Ascending aorta (tissue), 2 donors: ENCODE measurements around the gene TMPRSS15. TPM values are rescaled to one million over a fixed set of nuclear protein-coding genes. Genes with fewer than 3 reads are reported as not detected.

Source experiments
- DNase-seq, 2 donors: peaks; one replicate each; pipeline ENCODE4 v3.0.0-alpha.2; 2019; ENCODE audit warnings: low spot score in 2 of 2
- H3K27ac ChIP-seq, 2 donors: fragments of 200-600 bp; sonication (generic); one replicate each; pipeline ENCODE4 v1.5.1; 2016 to 2017; ENCODE audit warnings: mild to moderate bottlenecking in 1 of 2
- H3K27me3 ChIP-seq: fragments of 200-600 bp; sonication (generic); one replicate; pipeline ENCODE4 v1.5.1; 2017
- H3K36me3 ChIP-seq, 2 donors: fragments of 200-600 bp; sonication (generic); one replicate each; pipeline ENCODE4 v1.5.1; 2016
- H3K4me1 ChIP-seq, 2 donors: fragments of 200-600 bp; sonication (generic); one replicate each; pipeline ENCODE4 v1.5.1; 2016 to 2017; ENCODE audit warnings: mild to moderate bottlenecking in 1 of 2
- H3K4me3 ChIP-seq, 2 donors: fragments of 200-600 bp; sonication (generic); one replicate each; pipeline ENCODE4 v1.5.1; 2016 to 2017; ENCODE audit warnings: mild to moderate bottlenecking in 1 of 2
- H3K9me3 ChIP-seq, 2 donors: fragments of 200-600 bp; sonication (generic); one replicate each; pipeline ENCODE4 v1.5.1; 2016
- intact Hi-C: fragments of 100-400 bp; cut with DNase I; formaldehyde crosslinking; loops from one replicate; pipeline ENCODE4 v1.15.1; 2023
- total RNA-seq: library from RNA; depleted of rRNA; stranded (reverse); fragments of >200 nt; gene quantifications from one replicate; pipeline ENCODE4 v1.1.0, GENCODE V29; 2016
- TF ChIP-seq, protein P1 (sequence below), 3 experiments: fragments of 200-600 bp in 2 of 3; fragments of 450-650 bp in 1 of 3; sonication (generic) in 2 of 3; IDR thresholded peaks; one replicate each; pipeline ENCODE4 v1.5.1; 2016 to 2019; ENCODE audit warnings: antibody characterized with exemption in 3 of 3, mild to moderate bottlenecking in 1 of 3, moderate library complexity in 1 of 3

Gene TMPRSS15
- total RNA-seq, 1 donor from 2014 or later, result not detected

DNA sequence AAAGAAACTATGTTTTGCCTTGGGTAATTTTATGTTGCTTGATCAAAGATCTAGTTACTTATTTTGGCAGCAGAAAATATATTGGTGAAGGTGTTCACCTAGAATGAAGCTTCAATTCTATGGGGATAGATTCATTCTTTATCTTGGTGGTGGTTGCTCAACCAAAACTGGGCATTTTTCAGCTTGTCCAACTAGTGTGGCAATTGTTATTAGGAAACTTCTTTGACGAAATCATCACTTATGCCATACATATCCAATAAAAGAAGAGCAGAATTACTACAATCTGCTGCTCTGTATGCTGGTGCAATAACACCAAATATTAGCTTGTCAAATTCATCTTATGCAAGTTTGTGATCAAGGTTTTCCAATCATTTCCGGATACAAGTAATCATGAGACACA lies 26.8 kb upstream of the TMPRSS15 start:
- H3K27me3 ChIP-seq, result no peaks in the 10 kb centered on the region
- H3K9me3 ChIP-seq, result no peaks in the 10 kb centered on the region
- TF ChIP-seq, protein P1, sequence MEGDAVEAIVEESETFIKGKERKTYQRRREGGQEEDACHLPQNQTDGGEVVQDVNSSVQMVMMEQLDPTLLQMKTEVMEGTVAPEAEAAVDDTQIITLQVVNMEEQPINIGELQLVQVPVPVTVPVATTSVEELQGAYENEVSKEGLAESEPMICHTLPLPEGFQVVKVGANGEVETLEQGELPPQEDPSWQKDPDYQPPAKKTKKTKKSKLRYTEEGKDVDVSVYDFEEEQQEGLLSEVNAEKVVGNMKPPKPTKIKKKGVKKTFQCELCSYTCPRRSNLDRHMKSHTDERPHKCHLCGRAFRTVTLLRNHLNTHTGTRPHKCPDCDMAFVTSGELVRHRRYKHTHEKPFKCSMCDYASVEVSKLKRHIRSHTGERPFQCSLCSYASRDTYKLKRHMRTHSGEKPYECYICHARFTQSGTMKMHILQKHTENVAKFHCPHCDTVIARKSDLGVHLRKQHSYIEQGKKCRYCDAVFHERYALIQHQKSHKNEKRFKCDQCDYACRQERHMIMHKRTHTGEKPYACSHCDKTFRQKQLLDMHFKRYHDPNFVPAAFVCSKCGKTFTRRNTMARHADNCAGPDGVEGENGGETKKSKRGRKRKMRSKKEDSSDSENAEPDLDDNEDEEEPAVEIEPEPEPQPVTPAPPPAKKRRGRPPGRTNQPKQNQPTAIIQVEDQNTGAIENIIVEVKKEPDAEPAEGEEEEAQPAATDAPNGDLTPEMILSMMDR (IDR thresholded peaks at IDR 0.05), result no peak
- no peak overlapping the region for H3K4me3 ChIP-seq
- DNase-seq, result no peak
- no peaks in the 10 kb centered on the region for H3K4me1 ChIP-seq
- intact Hi-C loops, result no loop called here
- H3K27ac ChIP-seq, result no peak overlapping the region
- no peaks in the 10 kb centered on the region for H3K36me3 ChIP-seq

- intact Hi-C loops, result no loop called here
- no peak for DNase-seq
- no peaks in the 10 kb centered on the region for H3K27me3 ChIP-seq
- H3K4me1 ChIP-seq, result no peaks in the 10 kb centered on the region
- H3K36me3 ChIP-seq, result no peaks in the 10 kb centered on the region
- H3K4me3 ChIP-seq, result no peak overlapping the region
- no peaks in the 10 kb centered on the region for H3K9me3 ChIP-seq
- TF ChIP-seq, protein P1 (IDR thresholded peaks at IDR 0.05), result no peak
- H3K27ac ChIP-seq, result no peak overlapping the region
Measured at GRCh38 chr21:18424276-18424675, 20.7 kb upstream of the TMPRSS15 start.

DNA sequence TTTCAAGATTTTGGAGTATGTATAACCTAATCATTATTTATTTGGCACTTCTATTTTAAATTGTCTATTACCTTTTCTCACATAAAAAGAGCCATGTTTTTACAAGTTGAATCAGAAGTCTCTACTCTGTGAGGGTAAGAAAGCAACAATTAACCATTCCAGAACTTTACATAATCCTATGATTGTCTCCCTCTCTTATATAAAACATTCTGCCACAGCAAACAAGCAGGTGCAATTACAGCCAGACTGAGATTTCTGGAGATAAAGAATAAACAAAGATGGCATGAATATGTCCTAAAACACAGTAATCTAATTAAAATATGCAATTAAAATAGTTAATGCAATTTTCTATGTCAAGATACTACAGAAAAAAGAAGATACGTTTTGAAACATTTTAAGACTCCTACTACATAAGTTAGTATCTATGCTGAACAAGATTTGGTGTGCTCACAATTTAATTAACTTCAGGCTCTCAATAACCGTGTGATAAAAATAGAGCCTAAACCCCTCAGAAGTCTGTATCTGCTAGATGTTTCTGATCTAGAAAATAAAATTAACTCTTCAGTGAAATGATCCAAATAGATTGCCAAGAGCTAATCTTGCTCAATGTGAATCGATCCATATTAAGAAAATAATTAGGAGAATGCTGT lies 13.7 kb upstream of the TMPRSS15 start:
- H3K4me1 ChIP-seq, result no peaks in the 10 kb centered on the region
- TF ChIP-seq, protein P1 (IDR thresholded peaks at IDR 0.05), result no peak
- H3K9me3 ChIP-seq, result no peaks in the 10 kb centered on the region
- intact Hi-C loops, result no loop called here
- H3K27me3 ChIP-seq, result no peaks in the 10 kb centered on the region
- no peak for DNase-seq
- H3K4me3 ChIP-seq, result no peak overlapping the region
- H3K27ac ChIP-seq, result no peak overlapping the region
- no peaks in the 10 kb centered on the region for H3K36me3 ChIP-seq

- no peaks in the 10 kb centered on the region for H3K27me3 ChIP-seq
- intact Hi-C loops, result no loop called here
- TF ChIP-seq, protein P1 (IDR thresholded peaks at IDR 0.05), result no peak
- H3K36me3 ChIP-seq, result no peaks in the 10 kb centered on the region
- no peak overlapping the region for H3K4me3 ChIP-seq
- H3K9me3 ChIP-seq, result no peaks in the 10 kb centered on the region
- no peaks in the 10 kb centered on the region for H3K4me1 ChIP-seq
- DNase-seq, result no peak
- H3K27ac ChIP-seq, result no peak overlapping the region
Measured at GRCh38 chr21:18411565-18411964, 8.0 kb upstream of the TMPRSS15 start.

GRCh38 chr21:18409579-18409978 lies 6.0 kb upstream of the TMPRSS15 start:
- DNase-seq, result no peak
- Histone ChIP-seq H3K4me1 (no peaks in the 10 kb centered on the region), H3K9me3 (no peaks in the 10 kb centered on the region), H3K27ac (no peak overlapping the region), H3K27me3 (no peaks in the 10 kb centered on the region), H3K36me3 (no peaks in the 10 kb centered on the region), H3K4me3 (no peak overlapping the region)
- TF ChIP-seq, protein P1 (IDR thresholded peaks at IDR 0.05), result no peak
- intact Hi-C loops, result no loop called here

GRCh38 chr21:18398843-18399242 lies 4.7 kb downstream of the TMPRSS15 start:
- Histone ChIP-seq H3K36me3 (no peaks in the 10 kb centered on the region), H3K27me3 (no peaks in the 10 kb centered on the region), H3K9me3 (no peaks in the 10 kb centered on the region), H3K27ac (no peak overlapping the region), H3K4me1 (no peaks in the 10 kb centered on the region), H3K4me3 (no peak overlapping the region)
- no peak for DNase-seq
- intact Hi-C loops, result no loop called here
- TF ChIP-seq, protein P1 (IDR thresholded peaks at IDR 0.05), result no peak
